Measurements from ENCODE around the gene CCL26. TPM values are rescaled to one million over a fixed set of nuclear protein-coding genes. Genes with fewer than 3 reads are reported as not detected.

CCL26 gene
- 2.5 and 2.7 TPM in 2 replicates for polyA plus RNA-seq (2011; rRNA removed)
- polyA plus RNA-seq (2012; cell fraction: cytosol; rRNA removed), result 3.9 and 4.1 TPM in 2 replicates
- polyA plus RNA-seq (2012; cell fraction: nucleus; rRNA removed), result 2.0 and 2.4 TPM in 2 replicates
- polyA plus RNA-seq (2017; fragmentation: RNase III; extraction: RNeasy Plus Mini Kit Qiagen cat#74134 plus additional on column Dnase treatment), result 11.6 to 16.3 TPM (median 13.6 TPM) in 3 replicates
- 1.7 and 2.4 TPM in 2 replicates for polyA minus RNA-seq (2011; rRNA and poly(A)+ RNA removed)

- TF ChIP-seq BHLHE40 (IDR thresholded peaks at IDR 0.05; ENCODE audit: low read depth, low read length) (no peak), RARB (CRISPR knock-in tag; IDR thresholded peaks at IDR 0.05) (0 out of 2 replicates have a peak, but pooled peaks have one; percentile 59), EP300 (IDR thresholded peaks at IDR 0.05) (0 out of 5 replicates have a peak, but pooled peaks of 1 of the 2 experiments have one; percentile 11), FOSL2 (IDR thresholded peaks at IDR 0.05) (no peak), FOSL2 (CRISPR knock-in tag; IDR thresholded peaks at IDR 0.05) (0 out of 2 replicates have a peak, but pooled peaks have one; percentile 5), CHD4 (IDR thresholded peaks at IDR 0.05; ENCODE audit: borderline replicate concordance) (no peak), CEBPB (IDR thresholded peaks at IDR 0.05) (no peak), CHD2 (IDR thresholded peaks at IDR 0.05; ENCODE audit: low read length, partially characterized antibody) (no peak), ZFP36 (IDR thresholded peaks at IDR 0.05; ENCODE audit: borderline replicate concordance, partially characterized antibody) (no peak), RAD21 (conservative IDR thresholded peaks at IDR 0.05 in 1 of 2, IDR thresholded peaks at IDR 0.05 in 1 of 2) (no peak), HOXB5 (CRISPR knock-in tag; IDR thresholded peaks at IDR 0.05) (no peak), JUNB (IDR thresholded peaks at IDR 0.05) (no peak), KDM1A (IDR thresholded peaks at IDR 0.05; ENCODE audit: low read depth) (no peak), ZNF302 (CRISPR knock-in tag; IDR thresholded peaks at IDR 0.05) (no peak), EHMT2 (IDR thresholded peaks at IDR 0.05; ENCODE audit: low read depth) (no peak), SMC3 (IDR thresholded peaks at IDR 0.05) (no peak), MAX (IDR thresholded peaks at IDR 0.05) (0 out of 2 replicates have a peak, but pooled peaks have one; percentile 26), MAFK (IDR thresholded peaks at IDR 0.05; ENCODE audit: partially characterized antibody) (no peak), RNF2 (IDR thresholded peaks at IDR 0.05; ENCODE audit: borderline replicate concordance, low read depth) (no peak), NPAS2 (CRISPR knock-in tag; IDR thresholded peaks at IDR 0.05; ENCODE audit: borderline replicate concordance) (no peak), PHF8 (IDR thresholded peaks at IDR 0.05; ENCODE audit: borderline replicate concordance, low read depth) (no peak), HEYL (CRISPR knock-in tag; IDR thresholded peaks at IDR 0.05) (no peak), POLR2AphosphoS2 (conservative IDR thresholded peaks at IDR 0.05; ENCODE audit: low read length) (no peak), GATA3 (IDR thresholded peaks at IDR 0.05; ENCODE audit: borderline replicate concordance) (peak; percentile 41; the same call in 1 of the 2 replicates), HOXA7 (CRISPR knock-in tag; IDR thresholded peaks at IDR 0.05) (no peak), ESRRA (IDR thresholded peaks at IDR 0.05; ENCODE audit: borderline replicate concordance, low read length) (no peak), CBX8 (IDR thresholded peaks at IDR 0.05) (no peak), TFCP2L1 (CRISPR knock-in tag; IDR thresholded peaks at IDR 0.05) (no peak)
- Histone ChIP-seq H3K4me1 (peaks cover 12% of the 10 kb centered on the region), H3K4me3 (no peak within 1 kb of the TSS), H3K4me2 (peak within 1 kb of the TSS; percentile 49), H3K27ac (peak within 1 kb of the TSS; percentile 19 to 71; a peak in 4 of 6 replicates), H3K9me3 (no peaks in the 10 kb centered on the region)
- whole genome bisulfite sequencing (ENCODE audit: missing lambda C conversion rate), result 40% methylated on average over 9 of the region's 9 CpGs
- FAIRE-seq (no peak), DNase-seq (ENCODE audit: low read depth in 1 of 2, low spot score in 1 of 2) (peak in 1 of 2 experiments; percentile 76), ATAC-seq (peak; percentile 62 to 71; a peak in 4 of 6 replicates)
- ChIA-PET POLR2A (no interaction called here), CTCF (interaction anchor here (0.9 to 1.5 kb wide), 2 partner anchors 10 to 248 kb away, joined by 3 to 12 read pairs; no protein-coding TSS in a partner anchor)
These were observed at the start of gene CCL26 for GRCh38 chr7:75772081-75773077. Gene CCL26 (minus strand): TSS chr7:75772211. CDS start chr7:75772176, 35 bp downstream.

- ChIA-PET POLR2A (no interaction called here), CTCF (no interaction called here)
- no peak overlapping the region for H3K4me3 ChIP-seq
- no peak overlapping the region for H3K27ac ChIP-seq
- no peak overlapping the region for H3K4me2 ChIP-seq
- DNase-seq (ENCODE audit: low read depth in 1 of 2, low spot score in 1 of 2) (no peak), ATAC-seq (no peak), FAIRE-seq (no peak)
- no peaks in the 10 kb centered on the region for H3K9me3 ChIP-seq
- WGBS (ENCODE audit: missing lambda C conversion rate), result 7% methylated on average over 1 of the region's 1 CpG
- 0 out of 3 replicates have a peak, but pooled peaks cover 4% of the 10 kb centered on the region for H3K4me1 ChIP-seq
- TF ChIP-seq CHD4 (IDR thresholded peaks at IDR 0.05; ENCODE audit: borderline replicate concordance), result no peak
- no peak for TF ChIP-seq GATA3 (IDR thresholded peaks at IDR 0.05; ENCODE audit: borderline replicate concordance)
- TF ChIP-seq EHMT2 (IDR thresholded peaks at IDR 0.05; ENCODE audit: low read depth), result no peak
- no peak for TF ChIP-seq CHD2 (IDR thresholded peaks at IDR 0.05; ENCODE audit: low read length, partially characterized antibody)
- TF ChIP-seq HMGXB4 (CRISPR knock-in tag; IDR thresholded peaks at IDR 0.05; ENCODE audit: borderline replicate concordance), result no peak
These were observed 48.7 kb upstream of the CCL26 start for GRCh38 chr7:75820688-75821087.
